WTC11 (cell line): ENCODE measurements around the gene OASL. TPM values are rescaled to one million over a fixed set of nuclear protein-coding genes. Genes with fewer than 3 reads are reported as not detected.

Source experiments
- ATAC-seq: fragments of 200-7000 bp; cut with Tn5 transposase; 2 replicates; pipeline ENCODE4 v1.10.0; 2021; ENCODE audit warnings: mild to moderate bottlenecking, moderate library complexity
- CTCF ChIA-PET: fragments of 300-600 bp; sonication (Branson Sonifier 250); formaldehyde crosslinking; loops from one replicate; lab custom pipeline; 2021; ENCODE audit warnings: antibody characterized with exemption; lab: Charles Lee
- POLR2A ChIA-PET: fragments of 350-600 bp; sonication (Branson Sonifier 250); formaldehyde crosslinking; loops from one replicate; lab custom pipeline; 2021; ENCODE audit warnings: antibody characterized with exemption; lab: Charles Lee
- DNase-seq: peaks from one replicate; pipeline ENCODE4 v3.0.0; 2021; ENCODE audit warnings: low spot score
- H3K27ac Mint-ChIP-seq: 2 replicates; pipeline ENCODE4 v1.8.0; 2021; ENCODE audit warnings: mixed read lengths
- H3K27me3 Mint-ChIP-seq: 2 replicates; pipeline ENCODE4 v1.8.0; 2021; ENCODE audit warnings: low read depth, mild to moderate bottlenecking, moderate library complexity, mixed read lengths
- H3K36me3 Mint-ChIP-seq: 2 replicates; pipeline ENCODE4 v1.8.0; 2021; ENCODE audit warnings: mixed read lengths
- H3K4me1 Mint-ChIP-seq: 2 replicates; pipeline ENCODE4 v1.8.0; 2022; ENCODE audit warnings: mixed read lengths
- H3K4me3 Mint-ChIP-seq: 2 replicates; pipeline ENCODE4 v1.8.0; 2021; ENCODE audit warnings: mild to moderate bottlenecking, moderate library complexity, mixed read lengths
- H3K9me3 Mint-ChIP-seq: 2 replicates; pipeline ENCODE4 v1.8.0; 2021; ENCODE audit warnings: mixed read lengths
- ATF1 ChIP-seq: sonication (generic); formaldehyde crosslinking; IDR thresholded peaks from 2 replicates; pipeline ENCODE4 v1.8.1; 2023; ENCODE audit warnings: mild to moderate bottlenecking, moderate library complexity, missing genetic modification reagents
- FOXK1 ChIP-seq: sonication (generic); formaldehyde crosslinking; IDR thresholded peaks from 2 replicates; pipeline ENCODE4 v1.8.0; 2022; ENCODE audit warnings: mild to moderate bottlenecking, moderate library complexity, missing genetic modification reagents
- KAT7 ChIP-seq: sonication (generic); formaldehyde crosslinking; IDR thresholded peaks from 2 replicates; pipeline ENCODE4 v1.8.1; 2023; ENCODE audit warnings: missing genetic modification reagents, mild to moderate bottlenecking, borderline replicate concordance
- NFATC4 ChIP-seq: fragments of 250-450 bp; sonication (Bioruptor Pico); IDR thresholded peaks from 2 replicates; pipeline ENCODE4 v1.9.0; 2021; ENCODE audit warnings: mild to moderate bottlenecking
- OVOL2 ChIP-seq: fragments of 250-450 bp; sonication (Bioruptor Pico); IDR thresholded peaks from 2 replicates; pipeline ENCODE4 v1.9.0; 2021; ENCODE audit warnings: mild to moderate bottlenecking, borderline replicate concordance
- PRRX2 ChIP-seq: fragments of 250-450 bp; sonication (Bioruptor Pico); IDR thresholded peaks from 2 replicates; pipeline ENCODE4 v1.8.0; 2021; ENCODE audit warnings: mild to moderate bottlenecking
- TP53 ChIP-seq: sonication (generic); formaldehyde crosslinking; IDR thresholded peaks from 2 replicates; pipeline ENCODE4 v1.8.1; 2023; ENCODE audit warnings: mild to moderate bottlenecking, missing genetic modification reagents
- ZBTB21 ChIP-seq: sonication (generic); formaldehyde crosslinking; IDR thresholded peaks from 2 replicates; pipeline ENCODE4 v1.8.1; 2023; ENCODE audit warnings: mild to moderate bottlenecking, missing genetic modification reagents, borderline replicate concordance
- ZNF121 ChIP-seq: sonication (generic); formaldehyde crosslinking; IDR thresholded peaks from 2 replicates; pipeline ENCODE4 v1.8.0; 2023; ENCODE audit warnings: missing genetic modification reagents
- ZNF396 ChIP-seq: fragments of 250-450 bp; sonication (Bioruptor Pico); IDR thresholded peaks from 2 replicates; pipeline ENCODE4 v1.8.0; 2021; ENCODE audit warnings: mild to moderate bottlenecking, moderate library complexity, borderline replicate concordance
- ZNF423 ChIP-seq: fragments of 250-450 bp; sonication (Bioruptor Pico); IDR thresholded peaks from 2 replicates; pipeline ENCODE4 v2.1.2; 2022; ENCODE audit warnings: mild to moderate bottlenecking, moderate library complexity
- total RNA-seq: library from RNA; stranded (reverse); gene quantifications from 3 replicates; pipeline ENCODE4 v1.2.3, GENCODE V29; 2021
- TF ChIP-seq, protein P1 (sequence below): sonication (generic); formaldehyde crosslinking; IDR thresholded peaks from 2 replicates; pipeline ENCODE4 v1.8.1; 2023; ENCODE audit warnings: mild to moderate bottlenecking, missing genetic modification reagents
- TF ChIP-seq, protein P2 (sequence below): fragments of 200-600 bp; IDR thresholded peaks from 2 replicates; pipeline ENCODE4 v1.8.0; 2022; ENCODE audit warnings: antibody characterized with exemption
- TF ChIP-seq, protein P3 (sequence below): sonication (generic); formaldehyde crosslinking; conservative IDR thresholded peaks from 2 replicates; pipeline ENCODE4 v1.8.1; 2022; ENCODE audit warnings: mild to moderate bottlenecking, missing genetic modification reagents
- TF ChIP-seq, protein P4 (sequence below): sonication (generic); formaldehyde crosslinking; IDR thresholded peaks from 2 replicates; pipeline ENCODE4 v1.8.1; 2023; ENCODE audit warnings: mild to moderate bottlenecking, moderate library complexity, missing genetic modification reagents
- TF ChIP-seq, protein P5 (sequence below): sonication (generic); formaldehyde crosslinking; IDR thresholded peaks from 2 replicates; pipeline ENCODE4 v1.8.0; 2023; ENCODE audit warnings: missing genetic modification reagents, mild to moderate bottlenecking, borderline replicate concordance
- TF ChIP-seq, protein P6 (sequence below): fragments of 250-450 bp; sonication (Bioruptor Pico); IDR thresholded peaks from 2 replicates; pipeline ENCODE4 v1.9.0; 2021; ENCODE audit warnings: mild to moderate bottlenecking
- TF ChIP-seq, protein P7 (sequence below): sonication (generic); formaldehyde crosslinking; IDR thresholded peaks from 2 replicates; pipeline ENCODE4 v1.8.1; 2022; ENCODE audit warnings: low read depth, mild to moderate bottlenecking, moderate library complexity, missing genetic modification reagents, borderline replicate concordance
- TF ChIP-seq, protein P8 (sequence below): fragments of 250-450 bp; sonication (Bioruptor Pico); IDR thresholded peaks from 2 replicates; pipeline ENCODE4 v2.1.2; 2022; ENCODE audit warnings: mild to moderate bottlenecking, moderate library complexity

The OASL gene
- total RNA-seq, 1 experiment from 2014 or later, result 0.28 TPM

DNA sequence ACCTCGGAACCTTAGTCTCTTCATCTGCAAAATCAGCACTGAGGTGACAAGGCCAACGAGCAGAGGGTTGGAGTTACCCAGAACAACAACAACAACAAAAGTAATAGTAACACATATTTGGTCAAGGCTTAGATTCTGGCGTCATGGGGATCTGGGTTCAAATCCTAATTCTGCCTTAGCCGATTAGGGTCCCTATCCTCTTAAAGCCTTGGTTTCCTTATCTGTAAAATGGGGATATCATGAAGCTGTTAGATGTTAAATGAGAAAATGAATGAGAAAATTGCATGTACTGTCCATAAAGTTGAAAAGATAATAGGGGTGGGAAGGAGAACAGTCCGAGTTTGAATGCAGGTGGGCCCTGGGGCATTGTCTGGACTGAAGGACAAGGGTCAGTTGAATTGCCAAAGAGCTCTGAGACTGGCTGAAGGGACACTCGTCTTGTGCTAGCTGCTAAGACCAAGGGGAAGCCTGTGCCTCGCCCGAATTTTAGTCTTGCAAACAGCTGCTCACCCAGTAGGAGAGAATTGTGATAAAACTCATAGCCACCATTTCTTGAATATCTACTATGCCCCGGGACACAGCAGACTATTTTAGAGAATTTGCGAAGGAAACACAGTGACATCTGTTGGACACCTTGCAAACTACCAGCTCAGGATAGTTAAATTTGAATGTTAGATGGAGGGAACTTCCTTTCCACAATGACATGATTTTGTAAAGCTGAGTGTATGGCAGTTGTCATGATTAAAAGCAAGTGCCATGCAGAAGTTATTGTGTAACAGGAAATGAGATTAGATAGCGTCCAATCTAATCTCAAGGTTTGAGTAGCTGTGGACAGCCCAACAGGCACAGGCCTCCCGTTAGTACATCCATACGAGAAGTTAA lies 67.5 kb downstream of the OASL start:
- DNase-seq, result no peak
- H3K36me3 Mint-ChIP-seq, result no peaks in the 10 kb centered on the region
- no peaks in the 10 kb centered on the region for H3K27me3 Mint-ChIP-seq
- TF ChIP-seq ZNF423 (CRISPR knock-in tag) (no peak), FOXK1 (no peak), ZBTB21 (no peak)
- TF ChIP-seq, protein P1, sequence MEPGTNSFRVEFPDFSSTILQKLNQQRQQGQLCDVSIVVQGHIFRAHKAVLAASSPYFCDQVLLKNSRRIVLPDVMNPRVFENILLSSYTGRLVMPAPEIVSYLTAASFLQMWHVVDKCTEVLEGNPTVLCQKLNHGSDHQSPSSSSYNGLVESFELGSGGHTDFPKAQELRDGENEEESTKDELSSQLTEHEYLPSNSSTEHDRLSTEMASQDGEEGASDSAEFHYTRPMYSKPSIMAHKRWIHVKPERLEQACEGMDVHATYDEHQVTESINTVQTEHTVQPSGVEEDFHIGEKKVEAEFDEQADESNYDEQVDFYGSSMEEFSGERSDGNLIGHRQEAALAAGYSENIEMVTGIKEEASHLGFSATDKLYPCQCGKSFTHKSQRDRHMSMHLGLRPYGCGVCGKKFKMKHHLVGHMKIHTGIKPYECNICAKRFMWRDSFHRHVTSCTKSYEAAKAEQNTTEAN (CRISPR knock-in tag), result no peak
- TF ChIP-seq, protein P2, sequence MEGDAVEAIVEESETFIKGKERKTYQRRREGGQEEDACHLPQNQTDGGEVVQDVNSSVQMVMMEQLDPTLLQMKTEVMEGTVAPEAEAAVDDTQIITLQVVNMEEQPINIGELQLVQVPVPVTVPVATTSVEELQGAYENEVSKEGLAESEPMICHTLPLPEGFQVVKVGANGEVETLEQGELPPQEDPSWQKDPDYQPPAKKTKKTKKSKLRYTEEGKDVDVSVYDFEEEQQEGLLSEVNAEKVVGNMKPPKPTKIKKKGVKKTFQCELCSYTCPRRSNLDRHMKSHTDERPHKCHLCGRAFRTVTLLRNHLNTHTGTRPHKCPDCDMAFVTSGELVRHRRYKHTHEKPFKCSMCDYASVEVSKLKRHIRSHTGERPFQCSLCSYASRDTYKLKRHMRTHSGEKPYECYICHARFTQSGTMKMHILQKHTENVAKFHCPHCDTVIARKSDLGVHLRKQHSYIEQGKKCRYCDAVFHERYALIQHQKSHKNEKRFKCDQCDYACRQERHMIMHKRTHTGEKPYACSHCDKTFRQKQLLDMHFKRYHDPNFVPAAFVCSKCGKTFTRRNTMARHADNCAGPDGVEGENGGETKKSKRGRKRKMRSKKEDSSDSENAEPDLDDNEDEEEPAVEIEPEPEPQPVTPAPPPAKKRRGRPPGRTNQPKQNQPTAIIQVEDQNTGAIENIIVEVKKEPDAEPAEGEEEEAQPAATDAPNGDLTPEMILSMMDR, result peak; percentile 24; the same call in 1 of the 2 replicates
- TF ChIP-seq, protein P3, sequence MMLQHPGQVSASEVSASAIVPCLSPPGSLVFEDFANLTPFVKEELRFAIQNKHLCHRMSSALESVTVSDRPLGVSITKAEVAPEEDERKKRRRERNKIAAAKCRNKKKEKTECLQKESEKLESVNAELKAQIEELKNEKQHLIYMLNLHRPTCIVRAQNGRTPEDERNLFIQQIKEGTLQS (CRISPR knock-in tag), result no peak
- TF ChIP-seq, protein P4, sequence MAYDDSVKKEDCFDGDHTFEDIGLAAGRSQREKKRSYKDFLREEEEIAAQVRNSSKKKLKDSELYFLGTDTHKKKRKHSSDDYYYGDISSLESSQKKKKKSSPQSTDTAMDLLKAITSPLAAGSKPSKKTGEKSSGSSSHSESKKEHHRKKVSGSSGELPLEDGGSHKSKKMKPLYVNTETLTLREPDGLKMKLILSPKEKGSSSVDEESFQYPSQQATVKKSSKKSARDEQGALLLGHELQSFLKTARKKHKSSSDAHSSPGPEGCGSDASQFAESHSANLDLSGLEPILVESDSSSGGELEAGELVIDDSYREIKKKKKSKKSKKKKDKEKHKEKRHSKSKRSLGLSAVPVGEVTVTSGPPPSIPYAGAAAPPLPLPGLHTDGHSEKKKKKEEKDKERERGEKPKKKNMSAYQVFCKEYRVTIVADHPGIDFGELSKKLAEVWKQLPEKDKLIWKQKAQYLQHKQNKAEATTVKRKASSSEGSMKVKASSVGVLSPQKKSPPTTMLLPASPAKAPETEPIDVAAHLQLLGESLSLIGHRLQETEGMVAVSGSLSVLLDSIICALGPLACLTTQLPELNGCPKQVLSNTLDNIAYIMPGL (CRISPR knock-in tag), result no peak
- TF ChIP-seq, protein P5, sequence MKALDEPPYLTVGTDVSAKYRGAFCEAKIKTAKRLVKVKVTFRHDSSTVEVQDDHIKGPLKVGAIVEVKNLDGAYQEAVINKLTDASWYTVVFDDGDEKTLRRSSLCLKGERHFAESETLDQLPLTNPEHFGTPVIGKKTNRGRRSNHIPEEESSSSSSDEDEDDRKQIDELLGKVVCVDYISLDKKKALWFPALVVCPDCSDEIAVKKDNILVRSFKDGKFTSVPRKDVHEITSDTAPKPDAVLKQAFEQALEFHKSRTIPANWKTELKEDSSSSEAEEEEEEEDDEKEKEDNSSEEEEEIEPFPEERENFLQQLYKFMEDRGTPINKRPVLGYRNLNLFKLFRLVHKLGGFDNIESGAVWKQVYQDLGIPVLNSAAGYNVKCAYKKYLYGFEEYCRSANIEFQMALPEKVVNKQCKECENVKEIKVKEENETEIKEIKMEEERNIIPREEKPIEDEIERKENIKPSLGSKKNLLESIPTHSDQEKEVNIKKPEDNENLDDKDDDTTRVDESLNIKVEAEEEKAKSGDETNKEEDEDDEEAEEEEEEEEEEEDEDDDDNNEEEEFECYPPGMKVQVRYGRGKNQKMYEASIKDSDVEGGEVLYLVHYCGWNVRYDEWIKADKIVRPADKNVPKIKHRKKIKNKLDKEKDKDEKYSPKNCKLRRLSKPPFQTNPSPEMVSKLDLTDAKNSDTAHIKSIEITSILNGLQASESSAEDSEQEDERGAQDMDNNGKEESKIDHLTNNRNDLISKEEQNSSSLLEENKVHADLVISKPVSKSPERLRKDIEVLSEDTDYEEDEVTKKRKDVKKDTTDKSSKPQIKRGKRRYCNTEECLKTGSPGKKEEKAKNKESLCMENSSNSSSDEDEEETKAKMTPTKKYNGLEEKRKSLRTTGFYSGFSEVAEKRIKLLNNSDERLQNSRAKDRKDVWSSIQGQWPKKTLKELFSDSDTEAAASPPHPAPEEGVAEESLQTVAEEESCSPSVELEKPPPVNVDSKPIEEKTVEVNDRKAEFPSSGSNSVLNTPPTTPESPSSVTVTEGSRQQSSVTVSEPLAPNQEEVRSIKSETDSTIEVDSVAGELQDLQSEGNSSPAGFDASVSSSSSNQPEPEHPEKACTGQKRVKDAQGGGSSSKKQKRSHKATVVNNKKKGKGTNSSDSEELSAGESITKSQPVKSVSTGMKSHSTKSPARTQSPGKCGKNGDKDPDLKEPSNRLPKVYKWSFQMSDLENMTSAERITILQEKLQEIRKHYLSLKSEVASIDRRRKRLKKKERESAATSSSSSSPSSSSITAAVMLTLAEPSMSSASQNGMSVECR (CRISPR knock-in tag), result no peak
- TF ChIP-seq, protein P6, sequence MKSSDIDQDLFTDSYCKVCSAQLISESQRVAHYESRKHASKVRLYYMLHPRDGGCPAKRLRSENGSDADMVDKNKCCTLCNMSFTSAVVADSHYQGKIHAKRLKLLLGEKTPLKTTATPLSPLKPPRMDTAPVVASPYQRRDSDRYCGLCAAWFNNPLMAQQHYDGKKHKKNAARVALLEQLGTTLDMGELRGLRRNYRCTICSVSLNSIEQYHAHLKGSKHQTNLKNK (CRISPR knock-in tag), result no peak
- TF ChIP-seq, all 79 proteins: peak for 1
- Mint-ChIP-seq H3K4me1 (peaks cover 17% of the 10 kb centered on the region), H3K4me3 (no peak overlapping the region), H3K9me3 (no peaks in the 10 kb centered on the region), H3K27ac (peak overlapping the region; percentile 88)
- POLR2A ChIA-PET, result interaction anchor here (1.1 to 1.7 kb wide), 2 partner anchors 13 to 291 kb away, joined by 4 to 7 read pairs; no protein-coding TSS in a partner anchor
- CTCF ChIA-PET, result interaction anchor here (0.6 to 3.4 kb wide), 57 partner anchors 10 to 604 kb away, joined by 3 to 32 read pairs (median 4); partner anchors contain the start of genes ACADS, MLEC, P2RX7 and POP5
- ATAC-seq, result peak; percentile 43; the same call in 1 of the 2 replicates

DNA sequence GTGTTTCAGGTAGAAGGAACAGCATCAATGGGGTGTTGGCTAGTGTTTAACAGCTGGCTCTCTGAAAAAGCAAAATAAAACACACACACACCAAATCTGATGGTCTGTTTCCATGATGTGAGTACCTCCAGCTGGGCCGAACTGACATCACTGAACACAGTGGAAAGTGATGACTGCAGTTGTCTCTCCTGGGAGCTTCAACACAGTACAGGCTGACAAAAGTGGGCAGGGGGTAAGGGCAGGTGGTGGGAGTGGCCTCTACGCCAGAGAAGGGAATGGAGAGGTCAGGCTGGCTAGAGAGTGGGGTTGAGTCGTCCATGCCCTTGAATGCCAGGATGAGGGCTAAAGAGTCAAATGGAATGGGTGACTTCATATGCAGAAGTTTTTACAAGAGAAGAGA lies 68.7 kb downstream of the OASL start:
- no peak overlapping the region for H3K4me3 Mint-ChIP-seq
- H3K36me3 Mint-ChIP-seq, result no peaks in the 10 kb centered on the region
- no peaks in the 10 kb centered on the region for H3K27me3 Mint-ChIP-seq
- CTCF ChIA-PET, result interaction anchor here (1.5 kb wide), 1 partner anchor 389 kb away, joined by 6 read pairs; the partner anchor contains the start of gene POP5
- DNase-seq, result no peak
- no peak overlapping the region for H3K27ac Mint-ChIP-seq
- peaks cover 21% of the 10 kb centered on the region for H3K4me1 Mint-ChIP-seq
- no peaks in the 10 kb centered on the region for H3K9me3 Mint-ChIP-seq
- ATAC-seq, result no peak
- POLR2A ChIA-PET, result no interaction called here
- TF ChIP-seq KAT7, result no peak
- TF ChIP-seq ZNF396 (CRISPR knock-in tag), result no peak
- TF ChIP-seq PRRX2, result no peak
- no peak for TF ChIP-seq ZNF121 (CRISPR knock-in tag)
- no peak for TF ChIP-seq TP53 (CRISPR knock-in tag)
- no peak for TF ChIP-seq ATF1 (CRISPR knock-in tag)
- TF ChIP-seq OVOL2, result no peak
- TF ChIP-seq NFATC4 (CRISPR knock-in tag), result no peak
- TF ChIP-seq, protein P7, sequence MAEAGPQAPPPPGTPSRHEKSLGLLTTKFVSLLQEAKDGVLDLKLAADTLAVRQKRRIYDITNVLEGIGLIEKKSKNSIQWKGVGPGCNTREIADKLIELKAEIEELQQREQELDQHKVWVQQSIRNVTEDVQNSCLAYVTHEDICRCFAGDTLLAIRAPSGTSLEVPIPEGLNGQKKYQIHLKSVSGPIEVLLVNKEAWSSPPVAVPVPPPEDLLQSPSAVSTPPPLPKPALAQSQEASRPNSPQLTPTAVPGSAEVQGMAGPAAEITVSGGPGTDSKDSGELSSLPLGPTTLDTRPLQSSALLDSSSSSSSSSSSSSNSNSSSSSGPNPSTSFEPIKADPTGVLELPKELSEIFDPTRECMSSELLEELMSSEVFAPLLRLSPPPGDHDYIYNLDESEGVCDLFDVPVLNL (CRISPR knock-in tag), result no peak
- TF ChIP-seq, protein P8, sequence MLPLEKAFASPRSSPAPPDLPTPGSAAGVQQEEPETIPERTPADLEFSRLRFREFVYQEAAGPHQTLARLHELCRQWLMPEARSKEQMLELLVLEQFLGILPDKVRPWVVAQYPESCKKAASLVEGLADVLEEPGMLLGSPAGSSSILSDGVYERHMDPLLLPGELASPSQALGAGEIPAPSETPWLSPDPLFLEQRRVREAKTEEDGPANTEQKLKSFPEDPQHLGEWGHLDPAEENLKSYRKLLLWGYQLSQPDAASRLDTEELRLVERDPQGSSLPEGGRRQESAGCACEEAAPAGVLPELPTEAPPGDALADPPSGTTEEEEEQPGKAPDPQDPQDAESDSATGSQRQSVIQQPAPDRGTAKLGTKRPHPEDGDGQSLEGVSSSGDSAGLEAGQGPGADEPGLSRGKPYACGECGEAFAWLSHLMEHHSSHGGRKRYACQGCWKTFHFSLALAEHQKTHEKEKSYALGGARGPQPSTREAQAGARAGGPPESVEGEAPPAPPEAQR (CRISPR knock-in tag), result no peak
